Astrocyte (in vitro differentiated cells and primary cell): ENCODE data around the gene TKT.

Experiments
- CTCF ChIP-seq: IDR thresholded peaks from 2 replicates; pipeline ENCODE4 v1.5.1; 2011; ENCODE audit warnings: low read depth, mild to moderate bottlenecking, inconsistent platforms, low read length, moderate library complexity; ENCODE audit not compliant: insufficient read depth
- EZH2 ChIP-seq: IDR thresholded peaks from 2 replicates; pipeline ENCODE4 v1.6.1; 2012; ENCODE audit warnings: mild to moderate bottlenecking, low read length, inconsistent platforms; ENCODE audit not compliant: insufficient read depth

- TF ChIP-seq CTCF (no peak), EZH2 (no peak)
These were observed 29.5 kb downstream of the TKT start for GRCh38 chr3:53226142-53226840.
